Measurements from ENCODE around the gene RAB7B.

- TF ChIP-seq CTCF (conservative IDR thresholded peaks at IDR 0.05 in 1 of 2, IDR thresholded peaks at IDR 0.05 in 1 of 2; ENCODE audit: extremely low read depth in 1 of 2, insufficient read depth in 1 of 2, low read depth in 1 of 2, low read length in 2 of 2) = no peak
- no peak for TF ChIP-seq EZH2 (IDR thresholded peaks at IDR 0.05; ENCODE audit: borderline replicate concordance, low read length)
These were observed 13.0 kb downstream of the RAB7B start for GRCh38 chr1:205990226-205990625.
